ENCODE results near the gene ENTPD6.

ENTPD6 gene

GRCh38 chr20:25195014-25195961 is at the start of gene ENTPD6:
ENTPD6 (plus strand) TSS chr20:25195712; CDS start chr20:25206537, 10,825 bp downstream.
- peak within 1 kb of the TSS; percentile 94 for H3K27ac ChIP-seq
- peak; percentile 36; the same call in 1 of the 2 replicates for TF ChIP-seq CTCF (conservative IDR thresholded peaks at IDR 0.05)

- no peak for TF ChIP-seq CTCF (conservative IDR thresholded peaks at IDR 0.05)
- no peak overlapping the region for H3K27ac ChIP-seq
Observed at GRCh38 chr20:25146976-25147375, 48.5 kb upstream of the ENTPD6 start.

- TF ChIP-seq CTCF (conservative IDR thresholded peaks at IDR 0.05) = no peak
- no peak overlapping the region for H3K27ac ChIP-seq
Observed at GRCh38 chr20:25147716-25148115, 47.8 kb upstream of the ENTPD6 start.

GRCh38 chr20:25148181-25148981 is 47.1 kb upstream of the ENTPD6 start:
- H3K27ac ChIP-seq = no peak overlapping the region
- TF ChIP-seq CTCF (conservative IDR thresholded peaks at IDR 0.05) = no peak

GRCh38 chr20:25148982-25149846 is 46.3 kb upstream of the ENTPD6 start:
- no peak for TF ChIP-seq CTCF (conservative IDR thresholded peaks at IDR 0.05)
- H3K27ac ChIP-seq = no peak overlapping the region

- TF ChIP-seq CTCF (conservative IDR thresholded peaks at IDR 0.05) = no peak
- no peak overlapping the region for H3K27ac ChIP-seq
Observed at GRCh38 chr20:25150016-25150415, 45.5 kb upstream of the ENTPD6 start.
